Sigmoid colon (tissue), 4 donors: ENCODE measurements around the gene RFWD3.

Experiments
- CTCF ChIP-seq, 4 experiments: fragments of 450-650 bp in 3 of 4; fragments of 200-600 bp in 1 of 4; IDR thresholded peaks; one replicate each; pipeline ENCODE4 v1.5.1; 2016 to 2019; ENCODE audit warnings: antibody characterized with exemption in 4 of 4, mild to moderate bottlenecking in 3 of 4, moderate library complexity in 2 of 4
- EP300 ChIP-seq, 4 donors: sonication (generic); formaldehyde crosslinking; IDR thresholded peaks; one replicate each; pipeline ENCODE4 v1.6.1; 2017; ENCODE audit warnings: antibody characterized with exemption in 4 of 4
- POLR2A ChIP-seq, 2 donors: fragments of 450-650 bp; IDR thresholded peaks; one replicate each; pipeline ENCODE4 v1.6.1; 2016; ENCODE audit warnings: antibody characterized with exemption in 2 of 2, mild to moderate bottlenecking in 2 of 2, moderate library complexity in 2 of 2
- POLR2AphosphoS5 ChIP-seq, 4 donors: sonication (generic); formaldehyde crosslinking; IDR thresholded peaks; one replicate each; pipeline ENCODE4 v1.6.1; 2017; ENCODE audit warnings: antibody characterized with exemption in 4 of 4

- TF ChIP-seq CTCF (IDR thresholded peaks at IDR 0.05) (no peak), POLR2A (IDR thresholded peaks at IDR 0.05) (no peak), POLR2AphosphoS5 (IDR thresholded peaks at IDR 0.05) (no peak), EP300 (IDR thresholded peaks at IDR 0.05) (no peak)
Observed at GRCh38 chr16:74657870-74658642, 8.6 kb downstream of the RFWD3 start.
